ENCODE measurements around the gene RAB3GAP2.
"Not testable (repeated sequence)": the region's sequence is repeated elsewhere in the genome, so short reads cannot be mapped to it uniquely, and the experiment has no call there.

The RAB3GAP2 gene

GRCh38 chr1:220182656-220183055 lies 89.6 kb downstream of the RAB3GAP2 start:
- peaks cover 48% of the 10 kb centered on the region for H3K36me3 Mint-ChIP-seq (ENCODE audit: low read depth)
- no peak for ATAC-seq
- no peak overlapping the region for H3K27ac Mint-ChIP-seq
- no peak for DNase-seq
- H3K27me3 Mint-ChIP-seq: no peaks in the 10 kb centered on the region
- H3K4me3 Mint-ChIP-seq: no peak overlapping the region
- H3K9me3 Mint-ChIP-seq: no peaks in the 10 kb centered on the region
- peaks cover 3% of the 10 kb centered on the region for H3K4me1 Mint-ChIP-seq

- Mint-ChIP-seq H3K27ac (no peak overlapping the region), H3K4me3 (no peak overlapping the region), H3K4me1 (peaks cover 3% of the 10 kb centered on the region), H3K9me3 (no peaks in the 10 kb centered on the region), H3K27me3 (no peaks in the 10 kb centered on the region), H3K36me3 (ENCODE audit: low read depth) (peaks cover 51% of the 10 kb centered on the region)
- ATAC-seq (no peak), DNase-seq (no peak)
These were observed 90.1 kb downstream of the RAB3GAP2 start for GRCh38 chr1:220182111-220182510.

- Mint-ChIP-seq H3K9me3 (no peaks in the 10 kb centered on the region), H3K36me3 (ENCODE audit: low read depth) (peaks cover 75% of the 10 kb centered on the region), H3K4me3 (no peak overlapping the region), H3K27me3 (no peaks in the 10 kb centered on the region), H3K27ac (no peak overlapping the region), H3K4me1 (peaks cover 3% of the 10 kb centered on the region)
- no peak for ATAC-seq
- DNase-seq: no peak
These were observed 95.7 kb downstream of the RAB3GAP2 start for GRCh38 chr1:220176540-220176939.

- no peaks in the 10 kb centered on the region for H3K9me3 Mint-ChIP-seq
- no peaks in the 10 kb centered on the region for H3K27me3 Mint-ChIP-seq
- no peak overlapping the region for H3K4me3 Mint-ChIP-seq
- no peaks in the 10 kb centered on the region for H3K4me1 Mint-ChIP-seq
- no peak for DNase-seq
- ATAC-seq: no peak
- H3K27ac Mint-ChIP-seq: no peak overlapping the region
- H3K36me3 Mint-ChIP-seq (ENCODE audit: low read depth): peaks cover 70% of the 10 kb centered on the region
These were observed 101.3 kb downstream of the RAB3GAP2 start for GRCh38 chr1:220170836-220171526.

GRCh38 chr1:220169887-220170286 lies 102.4 kb downstream of the RAB3GAP2 start:
- not testable (repeated sequence) for H3K9me3 Mint-ChIP-seq, H3K4me3 Mint-ChIP-seq, H3K4me1 Mint-ChIP-seq, H3K27ac Mint-ChIP-seq, ATAC-seq, DNase-seq, H3K27me3 Mint-ChIP-seq
- peaks cover 68% of the 10 kb centered on the region for H3K36me3 Mint-ChIP-seq (ENCODE audit: low read depth)

- no peak overlapping the region for H3K27ac Mint-ChIP-seq
- H3K9me3 Mint-ChIP-seq: no peaks in the 10 kb centered on the region
- no peak for ATAC-seq
- no peak overlapping the region for H3K4me3 Mint-ChIP-seq
- H3K27me3 Mint-ChIP-seq: no peaks in the 10 kb centered on the region
- H3K4me1 Mint-ChIP-seq: no peaks in the 10 kb centered on the region
- peaks cover 54% of the 10 kb centered on the region for H3K36me3 Mint-ChIP-seq (ENCODE audit: low read depth)
- no peak for DNase-seq
These were observed 105.4 kb downstream of the RAB3GAP2 start for GRCh38 chr1:220166853-220167252.

- ATAC-seq (no peak), DNase-seq (no peak)
- Mint-ChIP-seq H3K4me1 (no peaks in the 10 kb centered on the region), H3K4me3 (no peak overlapping the region), H3K36me3 (ENCODE audit: low read depth) (peaks cover 40% of the 10 kb centered on the region), H3K9me3 (no peaks in the 10 kb centered on the region), H3K27me3 (no peaks in the 10 kb centered on the region), H3K27ac (no peak overlapping the region)
These were observed 107.7 kb downstream of the RAB3GAP2 start for GRCh38 chr1:220164517-220164916.

GRCh38 chr1:220164116-220164515 lies 108.1 kb downstream of the RAB3GAP2 start:
- Mint-ChIP-seq H3K27me3 (no peaks in the 10 kb centered on the region), H3K36me3 (ENCODE audit: low read depth) (peaks cover 37% of the 10 kb centered on the region), H3K9me3 (no peaks in the 10 kb centered on the region), H3K4me3 (no peak overlapping the region), H3K4me1 (no peaks in the 10 kb centered on the region), H3K27ac (no peak overlapping the region)
- no peak for ATAC-seq
- DNase-seq: no peak

GRCh38 chr1:220160027-220160426 lies 112.2 kb downstream of the RAB3GAP2 start:
- no peak for DNase-seq
- no peak overlapping the region for H3K27ac Mint-ChIP-seq
- H3K4me1 Mint-ChIP-seq: peaks cover 7% of the 10 kb centered on the region
- H3K36me3 Mint-ChIP-seq (ENCODE audit: low read depth): peaks cover 35% of the 10 kb centered on the region
- H3K9me3 Mint-ChIP-seq: no peaks in the 10 kb centered on the region
- ATAC-seq: no peak
- no peak overlapping the region for H3K4me3 Mint-ChIP-seq
- no peaks in the 10 kb centered on the region for H3K27me3 Mint-ChIP-seq

GRCh38 chr1:220159041-220159440 lies 113.2 kb downstream of the RAB3GAP2 start:
- H3K36me3 Mint-ChIP-seq (ENCODE audit: low read depth): peaks cover 36% of the 10 kb centered on the region
- H3K27me3 Mint-ChIP-seq: no peaks in the 10 kb centered on the region
- H3K27ac Mint-ChIP-seq: no peak overlapping the region
- H3K4me3 Mint-ChIP-seq: no peak overlapping the region
- DNase-seq (no peak), ATAC-seq (no peak)
- no peaks in the 10 kb centered on the region for H3K9me3 Mint-ChIP-seq
- peaks cover 7% of the 10 kb centered on the region for H3K4me1 Mint-ChIP-seq

- not testable (repeated sequence) for H3K4me3 Mint-ChIP-seq, H3K9me3 Mint-ChIP-seq, H3K27ac Mint-ChIP-seq, H3K27me3 Mint-ChIP-seq, ATAC-seq, DNase-seq, H3K4me1 Mint-ChIP-seq
- H3K36me3 Mint-ChIP-seq (ENCODE audit: low read depth): peaks cover 38% of the 10 kb centered on the region
These were observed 113.7 kb downstream of the RAB3GAP2 start for GRCh38 chr1:220158530-220158929.

GRCh38 chr1:220157738-220158137 lies 114.5 kb downstream of the RAB3GAP2 start:
- Mint-ChIP-seq H3K4me3 (no peak overlapping the region), H3K36me3 (ENCODE audit: low read depth) (peaks cover 41% of the 10 kb centered on the region), H3K4me1 (peaks cover 7% of the 10 kb centered on the region)

GRCh38 chr1:220156620-220157146 lies 115.6 kb downstream of the RAB3GAP2 start:
- Mint-ChIP-seq H3K36me3 (ENCODE audit: low read depth) (peaks cover 43% of the 10 kb centered on the region), H3K4me1 (peaks cover 7% of the 10 kb centered on the region), H3K9me3 (no peaks in the 10 kb centered on the region), H3K27me3 (no peaks in the 10 kb centered on the region), H3K27ac (no peak overlapping the region), H3K4me3 (no peak overlapping the region)
- DNase-seq: no peak
- ATAC-seq: no peak

More at GRCh38 chr1:220157738-220158137, 114.5 kb downstream of the RAB3GAP2 start:
- no peak overlapping the region for H3K27ac Mint-ChIP-seq
- ATAC-seq (no peak), DNase-seq (no peak)
- H3K27me3 Mint-ChIP-seq: no peaks in the 10 kb centered on the region
- no peaks in the 10 kb centered on the region for H3K9me3 Mint-ChIP-seq

- ATAC-seq (no peak), DNase-seq (no peak)
- Mint-ChIP-seq H3K4me1 (peaks cover 6% of the 10 kb centered on the region), H3K36me3 (ENCODE audit: low read depth) (peaks cover 37% of the 10 kb centered on the region), H3K4me3 (no peak overlapping the region), H3K9me3 (no peaks in the 10 kb centered on the region), H3K27me3 (no peaks in the 10 kb centered on the region), H3K27ac (no peak overlapping the region)
These were observed 119.1 kb downstream of the RAB3GAP2 start for GRCh38 chr1:220153147-220153546.

- peaks cover 33% of the 10 kb centered on the region for H3K36me3 Mint-ChIP-seq (ENCODE audit: low read depth)
- no peak overlapping the region for H3K27ac Mint-ChIP-seq
- DNase-seq: no peak
- H3K4me1 Mint-ChIP-seq: no peaks in the 10 kb centered on the region
- no peak for ATAC-seq
- H3K27me3 Mint-ChIP-seq: no peaks in the 10 kb centered on the region
- no peaks in the 10 kb centered on the region for H3K9me3 Mint-ChIP-seq
- H3K4me3 Mint-ChIP-seq: no peak overlapping the region
These were observed 120.8 kb downstream of the RAB3GAP2 start for GRCh38 chr1:220151454-220151853.

All from activated naive CD8-positive, alpha-beta T cell treated with anti-CD3 and anti-CD28 coated beads, Interleukin-2, amount 50 U/mL, for 24 hours (primary cell).